ENCODE data around the gene LHFPL6. TPM values are rescaled to one million over a fixed set of nuclear protein-coding genes. Genes with fewer than 3 reads are reported as not detected.

LHFPL6 gene
- total and polyA plus RNA-seq, 4 donors: 58.1 to 214 (median 169) TPM

DNA sequence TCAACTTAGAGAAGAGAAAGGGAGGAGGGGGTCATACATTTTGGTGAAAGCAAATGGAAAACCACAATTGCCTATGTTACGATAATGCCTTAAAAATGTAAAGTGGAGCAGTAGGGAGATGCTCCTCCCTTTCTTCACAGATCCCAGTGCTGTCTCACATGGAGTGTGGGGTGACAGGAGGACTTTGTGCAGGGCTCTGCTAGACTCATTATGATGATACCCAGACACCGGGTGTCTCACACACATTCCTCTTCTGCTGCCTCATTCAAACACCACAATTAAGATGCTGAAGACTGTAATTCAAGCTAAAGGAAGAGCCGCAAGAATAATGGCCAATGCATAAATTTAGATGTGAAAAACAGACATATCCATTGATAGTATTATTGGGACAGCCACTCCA is 150.6 kb downstream of the LHFPL6 start:
- WGBS, 2 donors: 77 to 82% methylated on average over 3 of the region's 3 CpGs
- intact Hi-C loops (cut with DNase I): no loop called here
- H3K27ac ChIP-seq (ENCODE audit: low read depth in 1 of 2, low read length in 2 of 2): no peak overlapping the region
- no peak for ATAC-seq (ENCODE audit: low FRiP score)
- no peaks in the 10 kb centered on the region for H3K27me3 ChIP-seq (ENCODE audit: control insufficient read depth in 1 of 2, insufficient read depth in 2 of 2, low read length in 1 of 2)
- no peak for DNase-seq
- H3K4me3 ChIP-seq (ENCODE audit: low read length in 2 of 2): no peak overlapping the region
- peaks cover 5 to 7% of the 10 kb centered on the region in 2 donors for H3K4me1 ChIP-seq (ENCODE audit: control insufficient read depth in 1 of 2, insufficient read depth in 2 of 2, low read length in 2 of 2)
- H3K36me3 ChIP-seq (ENCODE audit: control insufficient read depth in 1 of 2, insufficient read depth in 2 of 2, low read length in 1 of 2): no peaks in the 10 kb centered on the region
- no peaks in the 10 kb centered on the region for H3K9me3 ChIP-seq (ENCODE audit: control insufficient read depth, low read length)

DNA sequence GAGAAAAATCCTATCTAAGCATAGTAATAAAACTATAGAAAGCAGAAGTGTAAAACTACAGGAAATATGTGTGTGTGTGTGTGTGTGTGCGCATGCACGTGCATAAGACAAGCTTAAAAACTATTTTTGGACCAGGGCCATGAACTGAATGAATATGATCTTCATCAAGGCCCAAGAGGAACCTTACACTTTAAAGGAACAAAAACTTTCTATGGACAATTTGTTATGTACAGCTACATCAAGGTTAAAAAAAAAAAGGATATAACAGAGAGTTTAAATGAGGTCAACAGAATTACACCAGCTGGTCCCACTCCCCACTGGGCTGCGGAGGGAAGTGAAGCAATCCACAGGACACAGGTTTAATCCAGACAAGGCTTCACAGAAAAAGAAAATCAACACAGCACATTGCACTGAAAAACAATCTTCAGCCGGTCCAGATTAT is 151.1 kb downstream of the LHFPL6 start:
- H3K27me3 ChIP-seq (ENCODE audit: control insufficient read depth in 1 of 2, insufficient read depth in 2 of 2, low read length in 1 of 2): no peaks in the 10 kb centered on the region
- peak overlapping the region in 1 of 2 donors; percentile 5 for H3K27ac ChIP-seq (ENCODE audit: low read depth in 1 of 2, low read length in 2 of 2)
- DNase-seq (no peak), ATAC-seq (ENCODE audit: low FRiP score) (peak; percentile 24)
- intact Hi-C loops (cut with DNase I): no loop called here
- H3K4me1 ChIP-seq (ENCODE audit: control insufficient read depth in 1 of 2, insufficient read depth in 2 of 2, low read length in 2 of 2): peaks cover 5 to 10% of the 10 kb centered on the region in 2 donors
- 72 to 78% methylated on average over 4 of the region's 4 CpGs for WGBS, 2 donors
- no peaks in the 10 kb centered on the region for H3K36me3 ChIP-seq (ENCODE audit: control insufficient read depth in 1 of 2, insufficient read depth in 2 of 2, low read length in 1 of 2)
- H3K4me3 ChIP-seq (ENCODE audit: low read length in 2 of 2): no peak overlapping the region
- no peaks in the 10 kb centered on the region for H3K9me3 ChIP-seq (ENCODE audit: control insufficient read depth, low read length)

DNA sequence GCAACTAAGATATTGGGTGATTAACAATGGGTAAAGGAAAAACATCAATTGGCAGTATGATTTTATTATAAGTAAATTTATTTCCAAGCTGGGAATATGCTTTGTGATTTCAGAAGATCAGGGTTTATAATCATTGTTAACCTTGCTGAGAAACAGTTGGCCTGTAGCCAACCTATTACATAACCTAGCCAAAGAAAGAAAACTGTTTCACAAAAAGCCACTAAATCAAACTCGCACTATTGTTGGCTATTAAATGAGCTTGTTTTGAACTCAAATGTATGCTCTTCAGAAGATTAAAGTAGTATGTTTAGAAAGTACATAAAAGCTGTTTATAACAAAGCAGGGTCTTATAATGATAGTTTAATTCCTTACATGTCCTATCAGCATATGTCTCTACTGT is 151.7 kb downstream of the LHFPL6 start:
- intact Hi-C loops (cut with DNase I): no loop called here
- Histone ChIP-seq H3K4me1 (ENCODE audit: control insufficient read depth in 1 of 2, insufficient read depth in 2 of 2, low read length in 2 of 2) (peaks cover 5 to 11% of the 10 kb centered on the region in 2 donors), H3K9me3 (ENCODE audit: control insufficient read depth, low read length) (no peaks in the 10 kb centered on the region), H3K36me3 (ENCODE audit: control insufficient read depth in 1 of 2, insufficient read depth in 2 of 2, low read length in 1 of 2) (no peaks in the 10 kb centered on the region), H3K27me3 (ENCODE audit: control insufficient read depth in 1 of 2, insufficient read depth in 2 of 2, low read length in 1 of 2) (no peaks in the 10 kb centered on the region), H3K4me3 (ENCODE audit: low read length in 2 of 2) (no peak overlapping the region), H3K27ac (ENCODE audit: low read depth in 1 of 2, low read length in 2 of 2) (no peak overlapping the region)
- WGBS, 2 donors: 7 to 12% methylated on average over 1 of the region's 1 CpG
- no peak for DNase-seq
- no peak for ATAC-seq (ENCODE audit: low FRiP score)

DNA sequence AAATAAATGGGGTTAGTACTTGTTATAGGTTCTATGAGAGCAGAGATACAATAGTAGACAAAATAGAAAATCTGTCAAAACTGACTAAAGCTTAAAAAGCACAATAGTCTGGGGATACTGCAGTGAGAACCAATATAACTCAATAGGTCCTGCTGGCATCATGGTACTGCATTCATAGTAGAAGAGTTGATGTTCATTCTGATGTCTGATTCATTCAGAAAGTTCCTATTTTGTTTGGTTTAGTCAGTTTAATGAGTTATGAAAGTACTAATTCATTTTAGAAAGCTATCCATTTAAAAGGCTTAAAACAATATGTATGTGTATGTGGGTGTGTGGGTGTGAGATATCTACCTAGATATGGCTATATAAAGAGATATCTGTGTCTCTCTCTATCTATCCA is 152.8 kb downstream of the LHFPL6 start:
- no peak overlapping the region for H3K27ac ChIP-seq (ENCODE audit: low read depth in 1 of 2, low read length in 2 of 2)

DNA sequence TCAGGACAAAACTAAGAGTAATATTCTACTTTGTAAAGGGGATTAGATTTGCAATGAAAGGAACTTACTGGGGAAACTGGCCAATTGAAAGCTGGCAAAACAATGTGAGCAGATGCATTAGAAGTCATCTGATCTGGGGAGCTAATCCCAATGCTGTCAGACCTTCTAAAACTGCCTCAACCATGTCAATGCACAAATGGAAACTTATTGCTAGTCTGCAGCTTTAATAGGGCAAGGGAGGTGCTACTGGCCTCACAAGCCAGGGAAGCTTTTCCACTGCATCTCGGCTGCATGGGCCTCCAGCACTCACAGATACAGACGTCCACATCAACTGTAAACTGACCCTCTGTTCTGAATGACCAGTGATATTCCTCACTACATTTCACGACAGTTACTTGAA is 154.2 kb downstream of the LHFPL6 start:
- ATAC-seq (ENCODE audit: low FRiP score) (no peak), DNase-seq (no peak)
- H3K27me3 ChIP-seq (ENCODE audit: control insufficient read depth in 1 of 2, insufficient read depth in 2 of 2, low read length in 1 of 2): no peaks in the 10 kb centered on the region
- H3K36me3 ChIP-seq (ENCODE audit: control insufficient read depth in 1 of 2, insufficient read depth in 2 of 2, low read length in 1 of 2): peaks cover 0 to 1% of the 10 kb centered on the region in 2 donors
- no peaks in the 10 kb centered on the region for H3K9me3 ChIP-seq (ENCODE audit: control insufficient read depth, low read length)
- peaks cover 5 to 11% of the 10 kb centered on the region in 2 donors for H3K4me1 ChIP-seq (ENCODE audit: control insufficient read depth in 1 of 2, insufficient read depth in 2 of 2, low read length in 2 of 2)
- intact Hi-C loops (cut with DNase I): no loop called here
- 50% methylated on average over 3 of the region's 3 CpGs for WGBS, 2 donors
- H3K27ac ChIP-seq (ENCODE audit: low read depth in 1 of 2, low read length in 2 of 2): no peak overlapping the region
- no peak overlapping the region for H3K4me3 ChIP-seq (ENCODE audit: low read length in 2 of 2)

More for the DNA sequence above, 152.8 kb downstream of the LHFPL6 start:
- DNase-seq: no peak
- ATAC-seq (ENCODE audit: low FRiP score): no peak
- no peaks in the 10 kb centered on the region for H3K27me3 ChIP-seq (ENCODE audit: control insufficient read depth in 1 of 2, insufficient read depth in 2 of 2, low read length in 1 of 2)
- H3K9me3 ChIP-seq (ENCODE audit: control insufficient read depth, low read length): no peaks in the 10 kb centered on the region
- peaks cover 0 to 1% of the 10 kb centered on the region in 2 donors for H3K36me3 ChIP-seq (ENCODE audit: control insufficient read depth in 1 of 2, insufficient read depth in 2 of 2, low read length in 1 of 2)
- H3K4me3 ChIP-seq (ENCODE audit: low read length in 2 of 2): no peak overlapping the region
- intact Hi-C loops (cut with DNase I): no loop called here
- H3K4me1 ChIP-seq (ENCODE audit: control insufficient read depth in 1 of 2, insufficient read depth in 2 of 2, low read length in 2 of 2): peaks cover 5 to 11% of the 10 kb centered on the region in 2 donors

DNA sequence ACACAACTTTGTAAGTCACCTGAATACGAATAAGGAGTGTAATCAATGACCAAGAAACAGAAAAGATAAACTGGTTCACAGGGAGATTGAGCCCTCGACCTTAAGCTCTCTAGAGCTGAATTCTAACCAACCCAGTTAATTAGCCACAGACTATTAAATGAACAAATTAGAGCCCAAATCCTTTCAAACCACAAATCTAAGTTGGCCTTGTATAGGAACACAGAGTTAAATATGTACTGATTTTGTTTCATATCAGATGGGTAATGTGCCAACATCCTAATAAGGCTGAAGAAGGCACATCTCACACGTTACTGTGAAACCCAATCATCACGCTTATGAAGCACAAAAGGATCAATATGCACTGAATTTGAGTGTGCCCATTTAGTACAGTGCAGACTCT is 156.1 kb downstream of the LHFPL6 start:
- H3K4me3 ChIP-seq (ENCODE audit: low read length in 2 of 2): no peak overlapping the region
- WGBS, 2 donors: 75% methylated on average over 4 of the region's 4 CpGs
- DNase-seq: no peak
- H3K36me3 ChIP-seq (ENCODE audit: control insufficient read depth in 1 of 2, insufficient read depth in 2 of 2, low read length in 1 of 2): peaks cover 0 to 1% of the 10 kb centered on the region in 2 donors
- ATAC-seq (ENCODE audit: low FRiP score): no peak
- intact Hi-C loops (cut with DNase I): no loop called here
- H3K27ac ChIP-seq (ENCODE audit: low read depth in 1 of 2, low read length in 2 of 2): no peak overlapping the region
- H3K4me1 ChIP-seq (ENCODE audit: control insufficient read depth in 1 of 2, insufficient read depth in 2 of 2, low read length in 2 of 2): peaks cover 3 to 4% of the 10 kb centered on the region in 2 donors
- H3K27me3 ChIP-seq (ENCODE audit: control insufficient read depth in 1 of 2, insufficient read depth in 2 of 2, low read length in 1 of 2): no peaks in the 10 kb centered on the region
- no peaks in the 10 kb centered on the region for H3K9me3 ChIP-seq (ENCODE audit: control insufficient read depth, low read length)

DNA sequence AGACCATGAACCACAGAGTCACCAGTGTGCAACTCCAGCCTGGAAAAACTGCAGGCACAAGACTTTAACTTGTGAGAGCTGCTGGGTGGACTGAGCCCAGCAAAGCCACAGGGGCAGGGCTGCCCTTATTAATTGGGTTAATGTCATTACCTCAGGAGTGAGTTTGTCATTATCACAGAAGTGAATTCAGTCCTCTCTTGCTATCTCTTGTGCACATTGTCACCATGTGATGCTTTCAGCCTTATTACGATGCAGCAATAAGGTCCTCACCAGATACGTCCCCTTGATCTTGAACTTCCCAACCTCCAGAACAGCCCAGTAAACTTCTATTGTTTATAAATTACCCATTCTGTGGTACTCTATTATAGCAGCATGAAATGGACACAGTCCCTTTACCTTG is 158.1 kb downstream of the LHFPL6 start:
- H3K4me3 ChIP-seq (ENCODE audit: low read length in 2 of 2): no peak overlapping the region
- H3K4me1 ChIP-seq (ENCODE audit: control insufficient read depth in 1 of 2, insufficient read depth in 2 of 2, low read length in 2 of 2): peaks cover 3 to 4% of the 10 kb centered on the region in 2 donors
- no peaks in the 10 kb centered on the region for H3K27me3 ChIP-seq (ENCODE audit: control insufficient read depth in 1 of 2, insufficient read depth in 2 of 2, low read length in 1 of 2)
- no peaks in the 10 kb centered on the region for H3K9me3 ChIP-seq (ENCODE audit: control insufficient read depth, low read length)
- H3K36me3 ChIP-seq (ENCODE audit: control insufficient read depth in 1 of 2, insufficient read depth in 2 of 2, low read length in 1 of 2): peaks cover 0 to 1% of the 10 kb centered on the region in 2 donors
- ATAC-seq (ENCODE audit: low FRiP score): no peak
- intact Hi-C loops (cut with DNase I): no loop called here
- 93 to 97% methylated on average over 2 of the region's 2 CpGs for WGBS, 2 donors
- no peak overlapping the region for H3K27ac ChIP-seq (ENCODE audit: low read depth in 1 of 2, low read length in 2 of 2)
- DNase-seq: no peak

DNA sequence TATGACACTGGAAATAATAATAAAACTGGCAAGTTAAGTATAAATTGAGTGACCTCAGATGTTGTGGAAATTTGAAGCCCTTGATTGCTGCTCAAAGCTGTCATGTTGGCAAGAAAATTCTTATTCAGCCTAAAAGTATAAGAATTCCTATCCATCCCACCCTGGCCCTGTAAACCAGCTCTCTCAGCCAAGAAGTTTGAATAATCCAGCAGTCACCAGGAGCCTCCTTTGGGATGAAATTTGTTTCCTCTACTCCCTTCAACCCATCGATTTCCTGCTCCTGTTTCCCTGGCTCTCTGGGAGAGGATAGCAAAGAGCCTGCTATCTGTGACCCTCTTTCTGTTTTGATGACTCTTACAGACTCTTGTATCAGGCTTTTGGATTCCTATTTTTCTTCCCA is 169.3 kb downstream of the LHFPL6 start:
- intact Hi-C loops (cut with DNase I): no loop called here
- DNase-seq (no peak), ATAC-seq (ENCODE audit: low FRiP score) (no peak)

DNA sequence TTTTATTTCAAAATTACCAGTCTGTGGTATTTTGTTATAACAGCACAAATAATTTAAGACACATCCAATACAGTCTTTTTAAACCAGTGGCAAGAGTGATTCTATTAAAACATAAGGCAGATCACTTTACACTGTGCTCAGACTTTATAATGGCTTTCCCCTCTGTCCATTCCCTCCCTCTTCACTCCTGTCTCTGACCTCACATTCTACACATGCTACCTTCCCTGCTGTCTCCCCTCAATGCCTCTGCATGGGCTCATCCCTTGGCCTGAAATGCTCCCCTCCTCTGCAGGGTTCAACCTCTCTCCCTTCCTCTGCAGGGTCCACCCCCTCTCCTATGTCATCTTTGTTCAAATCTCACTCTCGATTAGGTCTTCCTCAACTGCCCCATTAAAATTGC is 170.8 kb downstream of the LHFPL6 start:
- no peak for DNase-seq
- H3K9me3 ChIP-seq (ENCODE audit: control insufficient read depth, low read length): no peaks in the 10 kb centered on the region
- no peaks in the 10 kb centered on the region for H3K4me1 ChIP-seq (ENCODE audit: control insufficient read depth in 1 of 2, insufficient read depth in 2 of 2, low read length in 2 of 2)
- H3K27ac ChIP-seq (ENCODE audit: low read depth in 1 of 2, low read length in 2 of 2): no peak overlapping the region
- intact Hi-C loops (cut with DNase I): no loop called here
- WGBS, 2 donors: 81 to 90% methylated on average over 1 of the region's 1 CpG
- no peaks in the 10 kb centered on the region for H3K36me3 ChIP-seq (ENCODE audit: control insufficient read depth in 1 of 2, insufficient read depth in 2 of 2, low read length in 1 of 2)
- no peaks in the 10 kb centered on the region for H3K27me3 ChIP-seq (ENCODE audit: control insufficient read depth in 1 of 2, insufficient read depth in 2 of 2, low read length in 1 of 2)
- H3K4me3 ChIP-seq (ENCODE audit: low read length in 2 of 2): no peak overlapping the region
- no peak for ATAC-seq (ENCODE audit: low FRiP score)

More for the DNA sequence above, 169.3 kb downstream of the LHFPL6 start:
- H3K27me3 ChIP-seq (ENCODE audit: control insufficient read depth in 1 of 2, insufficient read depth in 2 of 2, low read length in 1 of 2): no peaks in the 10 kb centered on the region
- WGBS, 2 donors: 25 to 32% methylated on average over 1 of the region's 1 CpG
- H3K9me3 ChIP-seq (ENCODE audit: control insufficient read depth, low read length): no peaks in the 10 kb centered on the region
- H3K4me3 ChIP-seq (ENCODE audit: low read length in 2 of 2): no peak overlapping the region
- no peak overlapping the region for H3K27ac ChIP-seq (ENCODE audit: low read depth in 1 of 2, low read length in 2 of 2)
- H3K36me3 ChIP-seq (ENCODE audit: control insufficient read depth in 1 of 2, insufficient read depth in 2 of 2, low read length in 1 of 2): no peaks in the 10 kb centered on the region
- no peaks in the 10 kb centered on the region for H3K4me1 ChIP-seq (ENCODE audit: control insufficient read depth in 1 of 2, insufficient read depth in 2 of 2, low read length in 2 of 2)

All from aorta (tissue), 5 donors.